HG02571 (cell line): ENCODE data around the gene ARPP19.
"Not testable (repeated sequence)": the region's sequence is repeated elsewhere in the genome, so short reads cannot be mapped to it uniquely, and the experiment has no call there.

Source experiments
- ATAC-seq: cut with Tn5 transposase; IDR thresholded peaks from one replicate; pipeline ENCODE4 v1.9.1; 2021; ENCODE audit warnings: mild to moderate bottlenecking, moderate library complexity; ENCODE audit not compliant: unreplicated experiment

Gene ARPP19

GRCh38 chr15:52515343-52515742, 53.5 kb downstream of the ARPP19 start:
- no peak for ATAC-seq

GRCh38 chr15:52514482-52514881, 54.3 kb downstream of the ARPP19 start:
- no peak for ATAC-seq

GRCh38 chr15:52512869-52513268, 56.0 kb downstream of the ARPP19 start:
- ATAC-seq: not testable (repeated sequence)

GRCh38 chr15:52511084-52511483, 57.7 kb downstream of the ARPP19 start:
- ATAC-seq: no peak

GRCh38 chr15:52509500-52510245, 59.2 kb downstream of the ARPP19 start:
- no peak for ATAC-seq

- ATAC-seq: no peak
Observed at GRCh38 chr15:52506549-52506948, 62.3 kb downstream of the ARPP19 start.

GRCh38 chr15:52505151-52505550, 63.7 kb downstream of the ARPP19 start:
- no peak for ATAC-seq

- peak; percentile 53 for ATAC-seq
Observed at GRCh38 chr15:52503788-52504496, 64.9 kb downstream of the ARPP19 start.

GRCh38 chr15:52502608-52503007, 66.2 kb downstream of the ARPP19 start:
- ATAC-seq: no peak

- ATAC-seq: no peak
Observed at GRCh38 chr15:52499506-52499905, 69.3 kb downstream of the ARPP19 start.

GRCh38 chr15:52498706-52499105, 70.1 kb downstream of the ARPP19 start:
- no peak for ATAC-seq
